Esophagus squamous epithelium (tissue), 4 donors: ENCODE measurements around the gene KHDC1L.
"Not testable (repeated sequence)": the region's sequence is repeated elsewhere in the genome, so short reads cannot be mapped to it uniquely, and the experiment has no call there.

ENCODE experiments used
- POLR2A ChIP-seq, 4 donors: fragments of 450-650 bp; IDR thresholded peaks; one replicate each; pipeline ENCODE4 v1.6.1; 2017; ENCODE audit warnings: antibody characterized with exemption in 4 of 4, mild to moderate bottlenecking in 4 of 4, moderate library complexity in 3 of 4
- TF ChIP-seq, protein P1 (sequence below), 6 experiments: fragments of 450-650 bp in 4 of 6; fragments of 200-600 bp in 2 of 6; sonication (generic) in 2 of 6; IDR thresholded peaks; one replicate each; pipeline ENCODE4 v1.5.1; 2016 to 2019; ENCODE audit warnings: antibody characterized with exemption in 6 of 6, mild to moderate bottlenecking in 4 of 6, moderate library complexity in 4 of 6

DNA sequence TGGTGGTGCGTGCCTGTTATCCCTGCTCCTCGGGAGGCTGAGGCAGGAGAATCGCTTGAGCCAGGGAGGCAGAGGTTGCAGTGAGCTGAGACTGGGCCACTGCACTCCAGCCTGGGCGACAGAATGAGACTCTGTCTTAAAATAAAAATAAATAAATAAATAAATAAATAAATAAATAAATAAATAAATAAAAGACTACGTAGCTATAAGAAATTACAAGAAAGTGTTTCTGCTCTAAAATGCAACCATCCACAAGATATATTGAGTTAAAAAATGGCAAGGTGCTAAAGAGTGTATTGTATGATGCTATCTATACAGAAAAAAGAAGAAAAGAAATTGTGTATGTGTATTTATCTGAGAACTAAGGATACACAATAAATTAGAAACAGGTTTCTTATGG, 29.0 kb upstream of the KHDC1L start:
- TF ChIP-seq, protein P1, sequence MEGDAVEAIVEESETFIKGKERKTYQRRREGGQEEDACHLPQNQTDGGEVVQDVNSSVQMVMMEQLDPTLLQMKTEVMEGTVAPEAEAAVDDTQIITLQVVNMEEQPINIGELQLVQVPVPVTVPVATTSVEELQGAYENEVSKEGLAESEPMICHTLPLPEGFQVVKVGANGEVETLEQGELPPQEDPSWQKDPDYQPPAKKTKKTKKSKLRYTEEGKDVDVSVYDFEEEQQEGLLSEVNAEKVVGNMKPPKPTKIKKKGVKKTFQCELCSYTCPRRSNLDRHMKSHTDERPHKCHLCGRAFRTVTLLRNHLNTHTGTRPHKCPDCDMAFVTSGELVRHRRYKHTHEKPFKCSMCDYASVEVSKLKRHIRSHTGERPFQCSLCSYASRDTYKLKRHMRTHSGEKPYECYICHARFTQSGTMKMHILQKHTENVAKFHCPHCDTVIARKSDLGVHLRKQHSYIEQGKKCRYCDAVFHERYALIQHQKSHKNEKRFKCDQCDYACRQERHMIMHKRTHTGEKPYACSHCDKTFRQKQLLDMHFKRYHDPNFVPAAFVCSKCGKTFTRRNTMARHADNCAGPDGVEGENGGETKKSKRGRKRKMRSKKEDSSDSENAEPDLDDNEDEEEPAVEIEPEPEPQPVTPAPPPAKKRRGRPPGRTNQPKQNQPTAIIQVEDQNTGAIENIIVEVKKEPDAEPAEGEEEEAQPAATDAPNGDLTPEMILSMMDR (IDR thresholded peaks at IDR 0.05) = not testable (repeated sequence)
- not testable (repeated sequence) for TF ChIP-seq POLR2A (IDR thresholded peaks at IDR 0.05)
